Mesothelial cell of epicardium (in vitro differentiated cells): ENCODE measurements around the gene TRIOBP. TPM values are rescaled to one million over a fixed set of nuclear protein-coding genes. Genes with fewer than 3 reads are reported as not detected.

Experiments used
- DNase-seq, 2 experiments: peaks; one replicate each; pipeline ENCODE4 v3.0.0; 2021; ENCODE audit warnings: low spot score in 2 of 2; ENCODE audit not compliant: unreplicated experiment in 2 of 2
- H3K27ac Mint-ChIP-seq: 2 replicates; pipeline ENCODE4 v1.8.0; 2021; ENCODE audit warnings: mixed read lengths
- H3K27me3 Mint-ChIP-seq: 2 replicates; pipeline ENCODE4 v1.8.0; 2021; ENCODE audit warnings: low read depth, mixed read lengths
- H3K36me3 Mint-ChIP-seq: 2 replicates; pipeline ENCODE4 v1.8.0; 2021; ENCODE audit warnings: mixed read lengths
- H3K4me1 Mint-ChIP-seq: 2 replicates; pipeline ENCODE4 v1.8.0; 2021; ENCODE audit warnings: mixed read lengths
- H3K4me3 Mint-ChIP-seq: 2 replicates; pipeline ENCODE4 v1.8.0; 2021; ENCODE audit warnings: mild to moderate bottlenecking, moderate library complexity, mixed read lengths
- H3K9me3 Mint-ChIP-seq: 2 replicates; pipeline ENCODE4 v1.8.0; 2021; ENCODE audit warnings: mixed read lengths
- CTCF ChIP-seq: fragments of 200-600 bp; sonication (generic); IDR thresholded peaks from one replicate; pipeline ENCODE4 v1.5.0; 2021; ENCODE audit warnings: antibody characterized with exemption; ENCODE audit not compliant: unreplicated experiment
- total RNA-seq: library from RNA; stranded (reverse); gene quantifications from 3 replicates; pipeline ENCODE4 v1.2.1, GENCODE V29; 2021

TRIOBP gene
- total RNA-seq, 1 donor from 2014 or later: 76.1 TPM

- DNase-seq: no peak
- Mint-ChIP-seq H3K4me3 (no peak overlapping the region), H3K9me3 (no peaks in the 10 kb centered on the region), H3K36me3 (no peaks in the 10 kb centered on the region), H3K27ac (no peak overlapping the region), H3K27me3 (peaks cover 57% of the 10 kb centered on the region), H3K4me1 (peaks cover 14% of the 10 kb centered on the region)
- no peak for TF ChIP-seq CTCF
These were observed 123.5 kb downstream of the TRIOBP start for GRCh38 chr22:37820350-37820749.

GRCh38 chr22:37822079-37822833, 125.4 kb downstream of the TRIOBP start:
- Mint-ChIP-seq H3K4me1 (peaks cover 16% of the 10 kb centered on the region), H3K27ac (no peak overlapping the region), H3K36me3 (no peaks in the 10 kb centered on the region), H3K27me3 (peaks cover 62% of the 10 kb centered on the region), H3K9me3 (no peaks in the 10 kb centered on the region), H3K4me3 (no peak overlapping the region)
- TF ChIP-seq CTCF: no peak
- DNase-seq: no peak

- no peak for TF ChIP-seq CTCF
- H3K4me3 Mint-ChIP-seq: no peak within 1 kb of the TSS
- DNase-seq: no peak
- no peak within 1 kb of the TSS for H3K27ac Mint-ChIP-seq
- H3K36me3 Mint-ChIP-seq: peaks cover 3% of the 10 kb centered on the region
- peaks cover 9% of the 10 kb centered on the region for H3K4me1 Mint-ChIP-seq
- H3K27me3 Mint-ChIP-seq: peaks cover 60% of the 10 kb centered on the region
- no peaks in the 10 kb centered on the region for H3K9me3 Mint-ChIP-seq
These were observed 126.5 kb downstream of the TRIOBP start, which contains the start of gene GALR3 for GRCh38 chr22:37823134-37823985. Gene GALR3, plus strand, starts transcription at chr22:37823382. Its CDS starts 25 bp downstream, at chr22:37823407.

- Mint-ChIP-seq H3K27me3 (peaks cover 47% of the 10 kb centered on the region), H3K36me3 (peaks cover 8% of the 10 kb centered on the region), H3K27ac (no peak overlapping the region), H3K9me3 (no peaks in the 10 kb centered on the region), H3K4me1 (peaks cover 3% of the 10 kb centered on the region), H3K4me3 (peak overlapping the region; percentile 54)
- no peak for TF ChIP-seq CTCF
- DNase-seq: no peak
These were observed 128.1 kb downstream of the TRIOBP start for GRCh38 chr22:37824674-37825641.

Other genes starting within 250 kb of the TRIOBP start
- 0.83 to 0.97 TPM (median 0.91 TPM) in 3 replicates for gene MFNG, start 210.7 kb upstream of the TRIOBP start, total RNA-seq
- 12.2 to 13.6 TPM (median 13.1 TPM) in 3 replicates for gene CARD10, start 177.6 kb upstream of the TRIOBP start, total RNA-seq
- 38.5 to 39.1 TPM (median 38.8 TPM) in 3 replicates for gene CDC42EP1, start 136.6 kb upstream of the TRIOBP start, total RNA-seq
- gene LGALS2, start 117.0 kb upstream of the TRIOBP start, total RNA-seq: 0.43 to 0.64 TPM (median 0.54 TPM) in 3 replicates
- gene GGA1, start 88.2 kb upstream of the TRIOBP start, total RNA-seq: 96.6 to 107 TPM (median 96.6 TPM) in 3 replicates
- 30.0 to 33.0 TPM (median 31.9 TPM) in 3 replicates for gene SH3BP1, start 57.4 kb upstream of the TRIOBP start, total RNA-seq
- 15.6 to 16.5 TPM (median 16.1 TPM) in 3 replicates for gene PDXP, start 38.3 kb upstream of the TRIOBP start, total RNA-seq
- 238 to 262 TPM (median 242 TPM) in 3 replicates for gene LGALS1, start 21.4 kb upstream of the TRIOBP start, total RNA-seq
- 23.9 to 25.2 TPM (median 24.8 TPM) in 3 replicates for gene NOL12, start 10.7 kb upstream of the TRIOBP start, total RNA-seq
- gene GCAT, start 110.9 kb downstream of the TRIOBP start, total RNA-seq: 9.8 to 13.2 TPM (median 12.5 TPM) in 3 replicates
- 0.22 to 0.31 TPM in 2 of 3 replicates, not detected in the other for gene GALR3, start 126.3 kb downstream of the TRIOBP start, total RNA-seq
- gene ANKRD54, start 147.3 kb downstream of the TRIOBP start, total RNA-seq: 16.1 to 18.4 TPM (median 17.1 TPM) in 3 replicates
- 633 to 642 TPM (median 639 TPM) in 3 replicates for gene EIF3L, start 152.4 kb downstream of the TRIOBP start, total RNA-seq
- 47.2 to 51.7 TPM (median 48.2 TPM) in 3 replicates for gene MICALL1, start 209.2 kb downstream of the TRIOBP start, total RNA-seq